Measurements from ENCODE around the gene PLXNB3.

The PLXNB3 gene

GRCh38 chrX:153755136-153755535 lies 8.9 kb upstream of the PLXNB3 start:
- no peak for DNase-seq

- no peak for DNase-seq
Measured at GRCh38 chrX:153761863-153762262, 2.2 kb upstream of the PLXNB3 start.

GRCh38 chrX:153762626-153763173 lies 1.3 kb upstream of the PLXNB3 start:
- no peak for DNase-seq

GRCh38 chrX:153763298-153763932 lies 634 bp upstream of the PLXNB3 start:
- DNase-seq, result no peak

- DNase-seq, result no peak
Measured at GRCh38 chrX:153764786-153765137, 713 bp downstream of the PLXNB3 start.

- DNase-seq, result no peak
Measured at GRCh38 chrX:153765138-153766079, 1.4 kb downstream of the PLXNB3 start.

- no peak for DNase-seq
Measured at GRCh38 chrX:153766098-153766817, 2.2 kb downstream of the PLXNB3 start.

GRCh38 chrX:153766871-153767673 lies 3.0 kb downstream of the PLXNB3 start:
- DNase-seq, result no peak

GRCh38 chrX:153767674-153768055 lies 3.6 kb downstream of the PLXNB3 start:
- DNase-seq, result no peak

GRCh38 chrX:153768311-153769157 lies 4.5 kb downstream of the PLXNB3 start:
- no peak for DNase-seq

GRCh38 chrX:153769158-153769864 lies 5.3 kb downstream of the PLXNB3 start:
- DNase-seq, result no peak

- DNase-seq, result no peak
Measured at GRCh38 chrX:153769865-153770600, 6.0 kb downstream of the PLXNB3 start.

GRCh38 chrX:153770601-153771414 lies 6.8 kb downstream of the PLXNB3 start:
- DNase-seq, result no peak

GRCh38 chrX:153771415-153772315 lies 7.6 kb downstream of the PLXNB3 start:
- DNase-seq, result no peak

- DNase-seq, result no peak
Measured at GRCh38 chrX:153772316-153773217, 8.5 kb downstream of the PLXNB3 start.

GRCh38 chrX:153773218-153773611 lies 9.2 kb downstream of the PLXNB3 start:
- no peak for DNase-seq

Measured in right kidney (tissue), 1 donor.